Endothelial cell of umbilical vein (primary cell): ENCODE results near the gene RPS6KA5. TPM values are rescaled to one million over a fixed set of nuclear protein-coding genes. Genes with fewer than 3 reads are reported as not detected.
"Not testable (repeated sequence)": the region's sequence is repeated elsewhere in the genome, so short reads cannot be mapped to it uniquely, and the experiment has no call there.

Experiments used
- BruUV-seq: library from RNA; stranded (reverse); fragments of 400-500 nt; replicated peaks from 2 replicates; lab custom pipeline; 2021; lab: Mats Ljungman, UMichigan
- CTCF ChIA-PET: fragments of 300-600, 350-600 bp; sonication (Branson Sonifier 250); formaldehyde crosslinking; loops from one replicate; lab custom pipeline; 2021; ENCODE audit warnings: antibody characterized with exemption, inconsistent platforms; lab: Charles Lee
- POLR2A ChIA-PET: fragments of 300-600, 350-600 bp; sonication (Branson Sonifier 250); formaldehyde crosslinking; loops from one replicate; lab custom pipeline; 2021; ENCODE audit warnings: antibody characterized with exemption, inconsistent platforms; lab: Charles Lee
- DNase-seq: peaks from one replicate; pipeline ENCODE4 v3.0.0-alpha.2; 2011; ENCODE audit warnings: low read depth, low spot score
- FAIRE-seq: peaks from 2 replicates; lab custom pipeline; 2011; peaks lifted over from hg19 to GRCh38; lab: Jason Lieb, UNC
- H2AFZ ChIP-seq: 2 replicates; pipeline ENCODE4 v1.6.0; 2012; ENCODE audit warnings: low read depth, low read length, control low read depth, inconsistent platforms
- H3K27ac ChIP-seq: 2 replicates; pipeline ENCODE4 v1.5.1; 2011; ENCODE audit warnings: low read depth, mild to moderate bottlenecking, control low read depth, low read length, moderate library complexity; ENCODE audit not compliant: insufficient read depth
- H3K27me3 ChIP-seq, 2 experiments: 2 replicates each; pipeline versions ENCODE4 v1.6.0 to v1.6.1; 2011; ENCODE audit warnings: low read length in 2 of 2, mixed read lengths in 1 of 2; ENCODE audit not compliant: control insufficient read depth in 2 of 2, insufficient read depth in 2 of 2
- H3K36me3 ChIP-seq, 2 experiments: 2 replicates in 1 of 2; 3 replicates in 1 of 2; pipeline ENCODE4 v1.5.1; 2011; ENCODE audit warnings: low read length in 2 of 2, mild to moderate bottlenecking in 1 of 2, moderate library complexity in 1 of 2; ENCODE audit not compliant: control insufficient read depth in 2 of 2, insufficient read depth in 2 of 2; ENCODE audit errors: extremely low read depth in 1 of 2
- H3K4me1 ChIP-seq: 3 replicates; pipeline ENCODE4 v1.5.1; 2011; ENCODE audit warnings: mild to moderate bottlenecking, low read length; ENCODE audit not compliant: control insufficient read depth, insufficient read depth; ENCODE audit errors: extremely low read depth
- H3K4me2 ChIP-seq: 2 replicates; pipeline ENCODE4 v1.6.1; 2011; ENCODE audit warnings: low read length, control low read depth, mixed read lengths; ENCODE audit not compliant: insufficient read depth
- H3K4me3 ChIP-seq, 3 experiments: fragments of 200-600 bp in 1 of 3; sonication (generic), shearing (Covaris generic) in 1 of 3; replicated peaks in 1 of 3; 2 replicates each; pipeline ENCODE4 v1.5.1; 2011 to 2016; ENCODE audit warnings: control low read depth in 3 of 3, low read length in 3 of 3, mild to moderate bottlenecking in 2 of 3, inconsistent platforms in 1 of 3, low read depth in 1 of 3, moderate library complexity in 1 of 3; ENCODE audit not compliant: insufficient read depth in 1 of 3
- H3K79me2 ChIP-seq: 2 replicates; pipeline ENCODE4 v1.6.0; 2012; ENCODE audit warnings: low read length, inconsistent platforms; ENCODE audit not compliant: control insufficient read depth, insufficient read depth
- H3K9ac ChIP-seq: replicated peaks from 2 replicates; pipeline ENCODE3; 2011; ENCODE audit warnings: low read length, control low read depth; ENCODE audit not compliant: insufficient read depth; ENCODE audit errors: extremely low read depth
- H3K9me1 ChIP-seq: replicated peaks from 3 replicates; pipeline ENCODE4 v1.6.0; 2011; ENCODE audit warnings: mild to moderate bottlenecking, low read length; ENCODE audit not compliant: control insufficient read depth, insufficient read depth; ENCODE audit errors: extremely low read depth
- H3K9me3 ChIP-seq: replicated peaks from 2 replicates; pipeline ENCODE4 v1.5.1; 2012; ENCODE audit warnings: low read length, inconsistent platforms; ENCODE audit not compliant: control insufficient read depth, insufficient read depth
- H4K20me1 ChIP-seq: replicated peaks from 2 replicates; pipeline ENCODE3; 2011; ENCODE audit warnings: mild to moderate bottlenecking, low read length; ENCODE audit not compliant: control insufficient read depth, insufficient read depth; ENCODE audit errors: extremely low read depth
- EZH2 ChIP-seq: IDR thresholded peaks from 2 replicates; pipeline ENCODE4 v1.6.1; 2012; ENCODE audit warnings: borderline replicate concordance, low read depth, mild to moderate bottlenecking, moderate library complexity, low read length, inconsistent platforms; ENCODE audit not compliant: severe bottlenecking
- FOS ChIP-seq: IDR thresholded peaks from 2 replicates; pipeline ENCODE4 v1.6.1; 2011; ENCODE audit warnings: mild to moderate bottlenecking, low read length, moderate library complexity, borderline replicate concordance; ENCODE audit not compliant: insufficient read depth
- GATA2 ChIP-seq: IDR thresholded peaks from 2 replicates; pipeline ENCODE4 v1.7.0; 2011; ENCODE audit warnings: low read depth, mild to moderate bottlenecking, moderate library complexity, mixed read lengths, low read length; ENCODE audit not compliant: insufficient read length, insufficient read depth
- JUN ChIP-seq: IDR thresholded peaks from 2 replicates; pipeline ENCODE4 v1.6.1; 2011; ENCODE audit warnings: borderline replicate concordance, low read depth; ENCODE audit not compliant: insufficient read length, insufficient read depth
- MAX ChIP-seq: IDR thresholded peaks from 2 replicates; pipeline ENCODE4 v1.6.1; 2011; ENCODE audit not compliant: insufficient read depth, insufficient read length
- MYC ChIP-seq: IDR thresholded peaks from one replicate; pipeline ENCODE4 v1.6.1; 2011; ENCODE audit warnings: mild to moderate bottlenecking, low read depth, low read length
- POLR2A ChIP-seq: IDR thresholded peaks from 2 replicates; pipeline ENCODE4 v1.6.1; 2012; ENCODE audit warnings: low read depth, mild to moderate bottlenecking, control low read depth, low read length
- POLR2AphosphoS5 ChIP-seq: IDR thresholded peaks from 2 replicates; pipeline ENCODE4 v1.6.1; 2012; ENCODE audit warnings: low read depth, mild to moderate bottlenecking, control low read depth, low read length, moderate library complexity; ENCODE audit not compliant: insufficient read depth
- dilution Hi-C: fragments of 300-500 bp; cut with MboI; formaldehyde crosslinking; loops from one replicate; pipeline ENCODE4 v1.15.0; 2019; ENCODE audit warnings: low sequenced_read_pairs; ENCODE audit not compliant: extremely low pct_ligation_motif_present
- intact Hi-C: fragments of 100-400 bp; cut with micrococcal nuclease; formaldehyde crosslinking; loops from one replicate; pipeline ENCODE4 v1.10.0; 2022
- polyA plus RNA-seq, 4 experiments: library from polyadenylated mRNA; depleted of rRNA in 3 of 4; stranded (reverse) in 3 of 4; unstranded in 1 of 4; fragments of >200 nt; gene quantifications; 2 replicates each; pipeline versions ENCODE4 v1.2.1 to v1.2.3, GENCODE V29; 2011 to 2012; ENCODE audit warnings: missing spikeins in 1 of 4
- total RNA-seq: library from RNA; stranded (reverse); gene quantifications from 2 replicates; pipeline ENCODE4 v1.2.3, GENCODE V29; 2021
- TF ChIP-seq, protein P1 (sequence below), 2 donors: IDR thresholded peaks; 1 replicate in 1 of 2; 2 replicates in 1 of 2; pipeline ENCODE4 v1.5.1; 2011; ENCODE audit warnings: low read length in 2 of 2, mild to moderate bottlenecking in 2 of 2, moderate library complexity in 2 of 2, control low read depth in 1 of 2, inconsistent platforms in 1 of 2, low read depth in 1 of 2; ENCODE audit not compliant: insufficient read depth in 1 of 2; ENCODE audit errors: extremely low read depth in 1 of 2

Gene RPS6KA5
- total and polyA plus RNA-seq, 2 donors (not counting 3 experiments of a cell fraction or from before 2014, with no cell fraction given): 2.9 to 5.4 TPM

GRCh38 chr14:90839024-90839888 is 221.2 kb downstream of the RPS6KA5 start:
- Histone ChIP-seq H3K4me1 (peaks cover 5% of the 10 kb centered on the region), H3K9me3 (no peaks in the 10 kb centered on the region), H3K9me1 (no peaks in the 10 kb centered on the region), H3K36me3 (no peaks in the 10 kb centered on the region), H3K27ac (no peak overlapping the region), H3K9ac (no peak overlapping the region), H3K4me2 (no peak overlapping the region), H3K27me3 (no peaks in the 10 kb centered on the region), H2AFZ (peak overlapping the region; percentile 65), H3K79me2 (no peaks in the 10 kb centered on the region), H3K4me3 (no peak overlapping the region), H4K20me1 (no peaks in the 10 kb centered on the region)
- POLR2A ChIA-PET: no interaction called here
- TF ChIP-seq, protein P1, sequence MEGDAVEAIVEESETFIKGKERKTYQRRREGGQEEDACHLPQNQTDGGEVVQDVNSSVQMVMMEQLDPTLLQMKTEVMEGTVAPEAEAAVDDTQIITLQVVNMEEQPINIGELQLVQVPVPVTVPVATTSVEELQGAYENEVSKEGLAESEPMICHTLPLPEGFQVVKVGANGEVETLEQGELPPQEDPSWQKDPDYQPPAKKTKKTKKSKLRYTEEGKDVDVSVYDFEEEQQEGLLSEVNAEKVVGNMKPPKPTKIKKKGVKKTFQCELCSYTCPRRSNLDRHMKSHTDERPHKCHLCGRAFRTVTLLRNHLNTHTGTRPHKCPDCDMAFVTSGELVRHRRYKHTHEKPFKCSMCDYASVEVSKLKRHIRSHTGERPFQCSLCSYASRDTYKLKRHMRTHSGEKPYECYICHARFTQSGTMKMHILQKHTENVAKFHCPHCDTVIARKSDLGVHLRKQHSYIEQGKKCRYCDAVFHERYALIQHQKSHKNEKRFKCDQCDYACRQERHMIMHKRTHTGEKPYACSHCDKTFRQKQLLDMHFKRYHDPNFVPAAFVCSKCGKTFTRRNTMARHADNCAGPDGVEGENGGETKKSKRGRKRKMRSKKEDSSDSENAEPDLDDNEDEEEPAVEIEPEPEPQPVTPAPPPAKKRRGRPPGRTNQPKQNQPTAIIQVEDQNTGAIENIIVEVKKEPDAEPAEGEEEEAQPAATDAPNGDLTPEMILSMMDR (IDR thresholded peaks at IDR 0.05; ENCODE audit: extremely low read depth in 1 of 2, insufficient read depth in 1 of 2, low read depth in 1 of 2, low read length in 2 of 2): no peak
- TF ChIP-seq FOS (no peak), GATA2 (no peak), MYC (no peak), EZH2 (no peak), POLR2A (no peak), JUN (no peak), POLR2AphosphoS5 (no peak), MAX (no peak)
- intact Hi-C loops: no loop called here
- dilution Hi-C loops: no loop called here
- peak; percentile 50 for FAIRE-seq
- peak; percentile 73 for DNase-seq
- no TSS peak for BruUV-seq
- CTCF ChIA-PET: interaction anchor here (0.7 kb wide), 1 partner anchor 338 kb away, joined by 3 read pairs; no protein-coding TSS in a partner anchor

DNA sequence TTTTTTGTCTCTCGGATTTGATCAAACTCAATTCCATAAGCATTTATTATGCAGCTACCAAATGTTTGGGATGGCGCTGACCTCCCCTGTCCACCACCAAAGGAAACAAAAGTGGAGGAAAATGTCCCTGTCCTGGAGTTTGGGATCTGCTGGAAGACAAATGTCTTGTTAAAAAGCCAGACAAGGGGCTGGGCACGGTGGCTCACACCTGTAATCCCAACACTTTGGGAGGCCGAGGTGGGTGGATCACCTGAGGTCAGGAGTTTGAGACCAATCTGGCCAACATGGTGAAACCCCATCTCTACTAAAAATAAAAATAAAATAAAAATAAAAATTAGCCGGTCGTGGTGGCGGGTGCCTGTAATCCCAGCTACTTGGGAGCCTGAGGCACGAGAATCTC is 221.9 kb downstream of the RPS6KA5 start:
- DNase-seq, H3K9me3 ChIP-seq, H3K4me3 ChIP-seq, dilution Hi-C loops, H3K4me1 ChIP-seq, H3K4me2 ChIP-seq, FAIRE-seq, H3K9ac ChIP-seq, H3K36me3 ChIP-seq, BruUV-seq, H3K79me2 ChIP-seq, H3K27me3 ChIP-seq, H3K27ac ChIP-seq, H4K20me1 ChIP-seq, H3K9me1 ChIP-seq, H2AFZ ChIP-seq, POLR2A ChIA-PET, intact Hi-C loops: not testable (repeated sequence)
- CTCF ChIA-PET: interaction anchor here (0.7 kb wide), 1 partner anchor 339 kb away, joined by 3 read pairs; no protein-coding TSS in a partner anchor
